Activated B cell treated with CpG ODN at 0.5 μM for 24 hours (primary cell): Measurements from ENCODE around the gene EIF2S2. TPM values are rescaled to one million over a fixed set of nuclear protein-coding genes. Genes with fewer than 3 reads are reported as not detected.

Experiments used
- ATAC-seq: fragments of 200-7000 bp; cut with Tn5 transposase; one replicate; pipeline ENCODE4 v1.10.0; 2021; ENCODE audit warnings: low read depth, mild to moderate bottlenecking, moderate library complexity
- CTCF ChIA-PET: fragments of 350-600 bp; sonication (Branson Sonifier 250); formaldehyde crosslinking; loops from one replicate; lab custom pipeline; 2021; ENCODE audit warnings: antibody characterized with exemption; lab: Charles Lee
- POLR2A ChIA-PET: fragments of 350-600 bp; sonication (Branson Sonifier 250); formaldehyde crosslinking; loops from one replicate; lab custom pipeline; 2021; ENCODE audit warnings: antibody characterized with exemption; lab: Charles Lee
- DNase-seq: peaks from one replicate; pipeline ENCODE4 v3.0.0; 2022
- H3K27ac Mint-ChIP-seq: one replicate; pipeline ENCODE4 v1.8.0; 2020; ENCODE audit warnings: mixed read lengths
- H3K27me3 Mint-ChIP-seq: one replicate; pipeline ENCODE4 v1.8.0; 2021; ENCODE audit warnings: mixed read lengths
- H3K36me3 Mint-ChIP-seq: one replicate; pipeline ENCODE4 v1.8.0; 2021; ENCODE audit warnings: low read depth, mixed read lengths
- H3K4me1 Mint-ChIP-seq: one replicate; pipeline ENCODE4 v1.8.0; 2021; ENCODE audit warnings: mixed read lengths
- H3K4me3 Mint-ChIP-seq: one replicate; pipeline ENCODE4 v1.8.0; 2020; ENCODE audit warnings: mild to moderate bottlenecking, mixed read lengths
- H3K9me3 Mint-ChIP-seq: one replicate; pipeline ENCODE4 v1.8.0; 2020; ENCODE audit warnings: mixed read lengths
- intact Hi-C: fragments of 100-400 bp; cut with micrococcal nuclease; formaldehyde crosslinking; loops from one replicate; pipeline ENCODE4 v1.15.1; 2024
- total RNA-seq: library from RNA; stranded (reverse); gene quantifications from 2 replicates; pipeline ENCODE4 v1.2.3, GENCODE V29; 2022
- TF ChIP-seq, protein P1 (sequence below): fragments of 200-600 bp; IDR thresholded peaks from one replicate; pipeline ENCODE4 v1.8.0; 2022; ENCODE audit warnings: antibody characterized with exemption, mild to moderate bottlenecking

EIF2S2 gene
- total RNA-seq, 1 donor from 2014 or later = 58.3 TPM

DNA sequence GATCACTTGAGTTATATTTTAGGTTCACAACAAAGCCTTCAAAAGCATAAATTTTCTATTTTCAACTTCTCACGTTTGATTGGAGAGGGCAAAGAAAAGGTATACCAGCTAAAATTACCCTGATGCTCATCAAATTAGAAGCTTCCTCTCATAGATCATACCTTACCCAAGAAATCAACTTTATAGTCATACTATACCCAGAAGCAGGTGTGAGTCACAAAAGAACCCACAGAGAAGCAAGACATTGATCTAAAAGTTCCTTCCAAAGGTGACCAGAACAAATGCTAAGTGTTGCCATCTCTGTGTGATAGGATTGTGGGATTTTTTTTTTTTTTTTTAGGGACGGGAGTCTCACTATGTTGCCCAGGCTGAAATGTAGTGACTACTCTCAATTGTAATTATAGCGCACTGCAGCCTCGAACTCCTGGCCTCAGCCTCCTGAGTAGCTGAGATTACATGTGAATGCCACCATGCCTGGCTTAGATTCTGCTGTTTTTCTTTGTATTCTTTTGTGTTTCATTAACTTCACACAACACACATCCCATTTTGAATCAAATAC is 3.3 kb downstream of the EIF2S2 start:
- POLR2A ChIA-PET = interaction anchor here (0.6 to 1.3 kb wide), 8 partner anchors 11 to 1557 kb away, joined by 3 to 8 read pairs (median 5); partner anchors contain the start of gene PXMP4
- no peak for ATAC-seq
- H3K27me3 Mint-ChIP-seq = no peaks in the 10 kb centered on the region
- no peak for DNase-seq
- H3K9me3 Mint-ChIP-seq = no peaks in the 10 kb centered on the region
- H3K4me3 Mint-ChIP-seq = no peak overlapping the region
- H3K27ac Mint-ChIP-seq = no peak overlapping the region
- CTCF ChIA-PET = interaction anchor here (0.6 to 1.1 kb wide), 2 partner anchors 317 to 697 kb away, joined by 3 to 5 read pairs; no protein-coding TSS in a partner anchor
- intact Hi-C loops = no loop called here
- peaks cover 74% of the 10 kb centered on the region for H3K36me3 Mint-ChIP-seq
- H3K4me1 Mint-ChIP-seq = peaks cover 72% of the 10 kb centered on the region
- TF ChIP-seq, protein P1, sequence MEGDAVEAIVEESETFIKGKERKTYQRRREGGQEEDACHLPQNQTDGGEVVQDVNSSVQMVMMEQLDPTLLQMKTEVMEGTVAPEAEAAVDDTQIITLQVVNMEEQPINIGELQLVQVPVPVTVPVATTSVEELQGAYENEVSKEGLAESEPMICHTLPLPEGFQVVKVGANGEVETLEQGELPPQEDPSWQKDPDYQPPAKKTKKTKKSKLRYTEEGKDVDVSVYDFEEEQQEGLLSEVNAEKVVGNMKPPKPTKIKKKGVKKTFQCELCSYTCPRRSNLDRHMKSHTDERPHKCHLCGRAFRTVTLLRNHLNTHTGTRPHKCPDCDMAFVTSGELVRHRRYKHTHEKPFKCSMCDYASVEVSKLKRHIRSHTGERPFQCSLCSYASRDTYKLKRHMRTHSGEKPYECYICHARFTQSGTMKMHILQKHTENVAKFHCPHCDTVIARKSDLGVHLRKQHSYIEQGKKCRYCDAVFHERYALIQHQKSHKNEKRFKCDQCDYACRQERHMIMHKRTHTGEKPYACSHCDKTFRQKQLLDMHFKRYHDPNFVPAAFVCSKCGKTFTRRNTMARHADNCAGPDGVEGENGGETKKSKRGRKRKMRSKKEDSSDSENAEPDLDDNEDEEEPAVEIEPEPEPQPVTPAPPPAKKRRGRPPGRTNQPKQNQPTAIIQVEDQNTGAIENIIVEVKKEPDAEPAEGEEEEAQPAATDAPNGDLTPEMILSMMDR = no peak

DNA sequence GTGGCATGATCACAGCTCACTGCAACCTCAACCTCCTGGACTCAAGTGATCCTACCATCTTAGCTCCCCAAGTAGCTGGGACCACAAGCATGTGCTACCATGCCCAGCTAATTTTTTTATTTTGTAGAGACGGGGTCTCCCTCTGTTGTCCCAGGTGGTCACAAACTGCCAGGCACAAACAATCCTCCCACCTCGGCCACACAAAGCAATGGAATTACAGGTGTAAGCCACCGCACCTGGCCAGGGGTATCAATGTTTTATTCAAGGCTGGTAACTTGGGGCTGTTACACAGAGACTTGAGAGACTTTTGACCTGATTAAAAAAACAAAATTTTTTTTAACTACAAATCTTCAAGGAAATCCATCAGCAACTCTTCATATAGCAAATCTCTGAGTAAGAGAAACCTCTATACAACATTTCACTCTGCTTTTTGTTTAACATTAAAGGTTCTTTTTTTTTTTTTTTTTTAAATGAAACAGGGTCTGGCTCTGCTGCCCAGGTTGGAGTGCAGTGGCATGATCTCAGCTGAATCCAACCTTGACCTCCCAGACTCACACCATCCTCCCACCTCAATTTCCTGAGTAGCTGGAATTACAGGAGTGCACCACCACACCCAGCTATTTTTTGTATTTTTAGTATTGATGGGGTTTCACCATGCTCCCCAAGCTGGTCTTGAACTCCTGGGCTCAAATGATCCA is 5.9 kb downstream of the EIF2S2 start:
- no peak overlapping the region for H3K4me3 Mint-ChIP-seq
- intact Hi-C loops = no loop called here
- ATAC-seq (no peak), DNase-seq (no peak)
- H3K27me3 Mint-ChIP-seq = no peaks in the 10 kb centered on the region
- CTCF ChIA-PET = no interaction called here
- H3K27ac Mint-ChIP-seq = no peak overlapping the region
- H3K9me3 Mint-ChIP-seq = no peaks in the 10 kb centered on the region
- POLR2A ChIA-PET = interaction anchor here (0.5 to 0.7 kb wide), 4 partner anchors 112 to 985 kb away, joined by 3 to 4 read pairs (median 3); partner anchors contain the start of genes ACTL10 and RALY
- H3K36me3 Mint-ChIP-seq = peaks cover 90% of the 10 kb centered on the region
- TF ChIP-seq, protein P1 = no peak
- peaks cover 66% of the 10 kb centered on the region for H3K4me1 Mint-ChIP-seq

DNA sequence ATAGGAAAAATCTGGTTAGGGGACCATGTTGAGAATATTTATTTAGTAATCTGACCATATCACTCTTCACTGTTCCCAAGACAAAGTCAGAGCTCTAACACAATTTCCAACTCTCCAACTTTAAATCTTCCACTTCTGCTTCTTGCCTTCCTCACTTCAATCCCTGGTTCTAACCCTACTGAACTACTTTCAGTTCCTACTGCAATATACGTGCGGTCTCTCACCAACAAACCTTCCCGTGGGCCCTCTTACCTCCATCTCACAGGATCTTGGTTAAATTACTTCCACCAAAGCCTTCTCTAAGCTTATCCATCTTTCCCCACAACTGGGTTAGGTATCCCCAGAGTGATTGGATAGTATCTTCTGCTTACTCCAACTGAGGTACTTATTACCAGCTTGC is 8.0 kb downstream of the EIF2S2 start:
- POLR2A ChIA-PET = interaction anchor here (0.7 to 5.2 kb wide), 2 partner anchors 9 to 111 kb away, joined by 3 to 25 read pairs; partner anchors contain the start of gene EIF2S2
- CTCF ChIA-PET = no interaction called here
- Mint-ChIP-seq H3K4me3 (no peak overlapping the region), H3K27ac (no peak overlapping the region), H3K9me3 (no peaks in the 10 kb centered on the region), H3K4me1 (peaks cover 47% of the 10 kb centered on the region), H3K27me3 (no peaks in the 10 kb centered on the region), H3K36me3 (peaks cover 89% of the 10 kb centered on the region)
- TF ChIP-seq, protein P1 = no peak
- intact Hi-C loops = no loop called here
- ATAC-seq (no peak), DNase-seq (no peak)

DNA sequence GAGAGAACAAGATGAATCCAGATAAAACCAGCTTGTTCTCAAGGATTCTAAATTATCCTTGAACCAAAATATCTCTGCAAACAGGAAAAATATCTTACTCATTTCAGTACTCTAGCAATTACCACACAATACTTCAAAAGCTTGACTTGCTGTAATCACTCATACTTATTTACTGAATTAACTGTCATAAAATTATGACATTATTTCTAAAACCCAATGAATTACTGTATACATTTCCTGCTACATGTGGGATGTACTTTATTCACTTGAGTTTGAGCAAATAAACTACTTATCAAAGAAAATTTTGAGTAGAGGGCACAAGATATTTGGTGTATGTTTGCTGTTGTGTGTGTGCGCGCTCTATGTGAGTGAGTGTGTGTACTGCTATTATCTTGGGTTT is 9.7 kb downstream of the EIF2S2 start:
- TF ChIP-seq, protein P1 = no peak
- intact Hi-C loops = no loop called here
- ChIA-PET POLR2A (interaction anchor here (5.2 kb wide), 1 partner anchor 10 kb away, joined by 25 read pairs; the partner anchor contains the start of gene EIF2S2), CTCF (no interaction called here)
- Mint-ChIP-seq H3K27me3 (no peaks in the 10 kb centered on the region), H3K4me3 (no peak overlapping the region), H3K27ac (no peak overlapping the region), H3K9me3 (no peaks in the 10 kb centered on the region), H3K36me3 (peaks cover 90% of the 10 kb centered on the region), H3K4me1 (peaks cover 29% of the 10 kb centered on the region)
- ATAC-seq (no peak), DNase-seq (no peak)

DNA sequence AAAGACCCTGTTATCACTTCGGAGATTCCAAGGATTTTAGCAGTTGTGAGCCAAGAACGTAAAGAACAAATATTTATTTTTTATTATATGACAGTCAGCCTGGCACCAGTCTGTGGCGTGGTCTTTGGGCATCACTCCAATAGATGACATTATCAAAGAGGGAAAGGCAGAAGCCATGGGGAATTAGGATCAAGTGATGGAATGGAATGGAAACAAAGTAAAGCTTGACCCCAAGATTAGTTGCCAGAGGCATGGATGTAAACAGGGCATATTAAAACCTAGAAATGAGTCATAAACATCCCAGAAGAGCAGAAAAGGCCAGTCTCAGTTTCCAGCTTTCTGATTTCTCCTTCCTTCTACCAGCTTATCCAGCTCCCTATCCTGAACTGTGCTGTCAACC is 11.5 kb downstream of the EIF2S2 start:
- intact Hi-C loops = no loop called here
- TF ChIP-seq, protein P1 = no peak
- H3K9me3 Mint-ChIP-seq = no peaks in the 10 kb centered on the region
- DNase-seq (no peak), ATAC-seq (no peak)
- no peaks in the 10 kb centered on the region for H3K27me3 Mint-ChIP-seq
- ChIA-PET CTCF (no interaction called here), POLR2A (interaction anchor here (5.2 kb wide), 1 partner anchor 12 kb away, joined by 25 read pairs; the partner anchor contains the start of gene EIF2S2)
- H3K27ac Mint-ChIP-seq = no peak overlapping the region
- no peak overlapping the region for H3K4me3 Mint-ChIP-seq
- H3K36me3 Mint-ChIP-seq = peaks cover 94% of the 10 kb centered on the region
- peaks cover 17% of the 10 kb centered on the region for H3K4me1 Mint-ChIP-seq
